ENCODE results near the gene TBX10.

DNA sequence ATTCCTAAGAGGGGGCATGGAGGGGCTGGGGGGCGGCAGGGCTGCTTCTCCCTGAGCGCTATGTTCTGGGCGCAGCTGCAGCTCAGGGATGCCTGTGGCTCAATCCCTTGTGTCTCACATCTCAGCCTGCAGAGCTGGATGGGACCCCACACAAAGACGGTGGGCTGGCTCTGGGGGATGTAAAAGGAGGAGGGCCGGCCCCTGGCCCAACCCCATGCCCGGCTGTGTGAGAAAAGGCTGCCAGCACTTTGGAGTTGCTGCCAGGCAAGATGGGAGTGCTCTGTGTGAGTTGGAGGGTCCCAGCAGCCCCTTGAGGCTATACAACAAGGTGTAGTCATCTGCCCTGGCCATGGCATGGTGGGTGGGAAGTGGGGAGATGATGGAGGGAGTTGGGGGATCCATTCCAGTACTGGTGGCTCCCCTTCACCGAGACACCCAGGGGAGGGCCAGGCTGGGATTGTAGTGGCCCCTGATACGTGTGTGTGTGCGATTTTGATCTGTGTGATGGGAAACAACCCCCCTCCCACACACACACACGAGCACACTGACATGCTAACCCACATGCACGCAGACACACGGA lies 1.3 kb upstream of the TBX10 start:
- TF ChIP-seq POLR2AphosphoS5 (IDR thresholded peaks at IDR 0.05; ENCODE audit: low read depth, low read length) (no peak), SIN3A (IDR thresholded peaks at IDR 0.05; ENCODE audit: borderline replicate concordance, insufficient read depth, low read length) (no peak), TAF1 (IDR thresholded peaks at IDR 0.05; ENCODE audit: borderline replicate concordance, insufficient read depth, low read length) (no peak)

All from PFSK-1 (cell line).